ENCODE results near the gene NACA.
A peak's percentile ranks its signal among the peaks of the same experiment; 100 is the strongest.
"Not testable (repeated sequence)": the region's sequence is repeated elsewhere in the genome, so short reads cannot be mapped to it uniquely, and the experiment has no call there.

NACA gene

GRCh38 chr12:56751712-56752598 is 26.9 kb upstream of the NACA start, which contains the start of gene PRIM1:
TSS of gene PRIM1 (minus strand) at chr12:56752323. CDS start at chr12:56752298, 25 bp downstream.
- Mint-ChIP-seq H3K27me3 (ENCODE audit: low read depth) (no peaks in the 10 kb centered on the region), H3K27ac (peak within 1 kb of the TSS; percentile 99), H3K4me3 (peak within 1 kb of the TSS; percentile 98), H3K4me1 (ENCODE audit: low read depth) (peaks cover 33% of the 10 kb centered on the region), H3K9me3 (no peaks in the 10 kb centered on the region), H3K36me3 (ENCODE audit: low read depth) (peaks cover 32% of the 10 kb centered on the region)
- DNase-seq (ENCODE audit: low spot score) = peak; percentile 93

DNA sequence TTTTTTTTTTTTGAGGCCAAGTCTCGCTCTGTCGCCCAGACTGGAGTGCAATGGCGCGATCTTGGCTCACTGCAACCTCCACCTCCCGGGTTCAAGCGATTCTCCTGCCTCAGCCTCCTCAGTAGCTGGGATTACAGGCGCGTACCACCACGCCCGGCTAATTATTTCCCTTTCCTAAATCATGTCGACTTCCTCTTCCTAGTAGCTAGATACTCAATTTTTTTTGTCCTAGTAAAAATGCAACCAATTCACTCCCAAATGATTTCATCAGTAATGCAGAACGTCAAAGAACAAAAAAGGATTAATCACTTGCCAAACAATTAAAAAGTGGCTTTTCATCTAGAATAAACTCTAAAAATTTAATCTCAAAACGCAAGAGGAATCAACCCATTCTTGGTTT is 25.5 kb upstream of the NACA start:
- Mint-ChIP-seq H3K36me3 (ENCODE audit: low read depth) (peaks cover 41% of the 10 kb centered on the region), H3K27ac (peak overlapping the region; percentile 99), H3K4me1 (ENCODE audit: low read depth) (peaks cover 33% of the 10 kb centered on the region), H3K4me3 (peak overlapping the region; percentile 98)
- H3K27me3 Mint-ChIP-seq (ENCODE audit: low read depth); H3K9me3 Mint-ChIP-seq; DNase-seq (ENCODE audit: low spot score): not testable (repeated sequence)

- H3K4me3 Mint-ChIP-seq = peak overlapping the region; percentile 80
- H3K9me3 Mint-ChIP-seq = no peaks in the 10 kb centered on the region
- H3K27ac Mint-ChIP-seq = peak overlapping the region; percentile 84
- no peak for DNase-seq (ENCODE audit: low spot score)
- peaks cover 44% of the 10 kb centered on the region for H3K36me3 Mint-ChIP-seq (ENCODE audit: low read depth)
- H3K4me1 Mint-ChIP-seq (ENCODE audit: low read depth) = peaks cover 33% of the 10 kb centered on the region
- H3K27me3 Mint-ChIP-seq (ENCODE audit: low read depth) = no peaks in the 10 kb centered on the region
Observed at GRCh38 chr12:56749853-56750252, 24.8 kb upstream of the NACA start.

DNA sequence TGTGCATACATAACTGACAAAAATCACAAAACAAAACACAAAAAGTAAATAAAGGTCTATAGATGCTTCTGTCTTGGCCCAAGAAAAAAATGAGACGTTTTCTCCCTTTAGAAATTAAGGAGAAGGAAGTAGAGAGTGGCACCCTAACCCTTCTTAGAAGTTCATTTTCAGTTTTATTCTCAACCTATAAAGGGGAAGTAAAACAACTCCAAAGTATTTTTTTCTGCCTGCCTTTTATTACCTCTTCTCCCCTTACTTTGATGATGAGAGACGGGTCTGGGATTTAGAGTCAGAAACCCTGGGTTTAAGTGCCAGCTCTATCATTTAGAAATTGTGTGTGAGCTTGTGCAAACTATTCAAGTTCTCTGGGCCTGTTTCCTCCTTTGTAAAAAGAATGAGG is 24.3 kb upstream of the NACA start:
- Mint-ChIP-seq H3K4me1 (ENCODE audit: low read depth) (peaks cover 33% of the 10 kb centered on the region), H3K4me3 (peak overlapping the region; percentile 80), H3K27me3 (ENCODE audit: low read depth) (no peaks in the 10 kb centered on the region), H3K9me3 (no peaks in the 10 kb centered on the region), H3K27ac (peak overlapping the region; percentile 84), H3K36me3 (ENCODE audit: low read depth) (peaks cover 44% of the 10 kb centered on the region)
- no peak for DNase-seq (ENCODE audit: low spot score)

- Mint-ChIP-seq H3K4me3 (no peak overlapping the region), H3K9me3 (no peaks in the 10 kb centered on the region), H3K4me1 (ENCODE audit: low read depth) (peaks cover 13% of the 10 kb centered on the region), H3K36me3 (ENCODE audit: low read depth) (peaks cover 52% of the 10 kb centered on the region), H3K27ac (no peak overlapping the region), H3K27me3 (ENCODE audit: low read depth) (no peaks in the 10 kb centered on the region)
- no peak for DNase-seq (ENCODE audit: low spot score)
Observed at GRCh38 chr12:56728139-56728861, 3.2 kb upstream of the NACA start.

DNA sequence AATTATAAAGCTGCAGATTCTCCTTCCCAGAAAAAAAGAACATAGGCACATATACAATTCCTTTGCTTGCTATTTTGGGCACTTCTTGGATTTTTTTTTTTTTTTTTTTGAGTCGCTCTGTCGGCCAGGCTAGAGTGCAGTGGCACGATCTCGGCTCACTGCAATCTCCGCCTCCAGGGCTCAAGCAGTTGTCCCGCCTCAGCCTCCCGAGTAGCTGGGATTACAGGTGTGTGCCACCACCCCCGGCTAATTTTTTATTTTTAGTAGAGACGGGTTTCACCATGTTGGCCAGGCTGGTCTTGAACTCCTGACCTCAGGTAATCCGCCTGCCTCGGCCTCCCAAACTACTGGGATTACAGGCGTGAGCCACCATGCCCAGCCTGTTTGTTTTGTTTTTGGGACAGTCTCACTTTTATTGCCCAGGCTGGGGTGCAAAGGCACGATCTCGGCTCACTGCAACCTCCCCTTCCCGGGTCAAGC is 1.1 kb upstream of the NACA start:
- H3K4me3 Mint-ChIP-seq = peak overlapping the region; percentile 95
- not testable (repeated sequence) for H3K27me3 Mint-ChIP-seq (ENCODE audit: low read depth); DNase-seq (ENCODE audit: low spot score); H3K9me3 Mint-ChIP-seq
- H3K4me1 Mint-ChIP-seq (ENCODE audit: low read depth) = peaks cover 31% of the 10 kb centered on the region
- peaks cover 62% of the 10 kb centered on the region for H3K36me3 Mint-ChIP-seq (ENCODE audit: low read depth)
- peak overlapping the region; percentile 96 for H3K27ac Mint-ChIP-seq

DNA sequence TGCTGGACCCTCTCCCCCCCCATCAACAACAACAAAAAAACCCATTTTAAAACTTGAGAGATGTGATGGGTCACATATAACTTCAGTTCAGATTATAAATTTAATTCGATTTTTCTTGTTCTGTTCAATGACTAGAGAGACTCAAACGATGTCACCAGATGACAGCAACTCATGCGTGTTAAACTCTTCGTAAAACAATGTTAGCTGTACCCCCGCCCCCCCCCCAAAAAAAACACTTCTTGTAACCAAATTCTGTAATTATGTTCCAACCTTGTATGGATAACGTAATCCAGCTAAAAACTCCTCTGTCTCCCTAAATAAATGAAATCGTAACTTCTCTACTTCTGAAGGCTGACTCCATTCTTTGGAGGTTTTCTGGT is 614 bp upstream of the NACA start:
- Mint-ChIP-seq H3K4me1 (ENCODE audit: low read depth) (peaks cover 37% of the 10 kb centered on the region), H3K9me3 (no peaks in the 10 kb centered on the region), H3K36me3 (ENCODE audit: low read depth) (peaks cover 63% of the 10 kb centered on the region), H3K27me3 (ENCODE audit: low read depth) (no peaks in the 10 kb centered on the region), H3K27ac (peak overlapping the region; percentile 96), H3K4me3 (peak overlapping the region; percentile 95)
- DNase-seq (ENCODE audit: low spot score) = no peak

DNA sequence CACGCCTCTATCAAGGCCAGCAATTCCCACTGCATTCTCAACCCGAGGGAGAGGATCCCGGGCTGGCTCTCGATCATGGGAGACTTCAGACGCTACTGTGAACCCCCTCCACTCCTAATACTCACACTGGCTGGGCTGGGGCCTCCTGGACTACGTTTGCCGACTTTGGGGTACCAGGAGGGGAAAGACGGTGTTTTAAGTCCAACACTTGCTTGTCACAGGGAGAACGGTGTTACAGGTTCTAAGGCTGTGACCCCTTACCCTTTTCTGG is 463 bp downstream of the NACA start:
- Mint-ChIP-seq H3K9me3 (no peaks in the 10 kb centered on the region), H3K27me3 (ENCODE audit: low read depth) (no peaks in the 10 kb centered on the region), H3K4me1 (ENCODE audit: low read depth) (peaks cover 45% of the 10 kb centered on the region), H3K36me3 (ENCODE audit: low read depth) (peaks cover 70% of the 10 kb centered on the region), H3K27ac (peak overlapping the region; percentile 96), H3K4me3 (peak overlapping the region; percentile 95)
- DNase-seq (ENCODE audit: low spot score) = no peak

DNA sequence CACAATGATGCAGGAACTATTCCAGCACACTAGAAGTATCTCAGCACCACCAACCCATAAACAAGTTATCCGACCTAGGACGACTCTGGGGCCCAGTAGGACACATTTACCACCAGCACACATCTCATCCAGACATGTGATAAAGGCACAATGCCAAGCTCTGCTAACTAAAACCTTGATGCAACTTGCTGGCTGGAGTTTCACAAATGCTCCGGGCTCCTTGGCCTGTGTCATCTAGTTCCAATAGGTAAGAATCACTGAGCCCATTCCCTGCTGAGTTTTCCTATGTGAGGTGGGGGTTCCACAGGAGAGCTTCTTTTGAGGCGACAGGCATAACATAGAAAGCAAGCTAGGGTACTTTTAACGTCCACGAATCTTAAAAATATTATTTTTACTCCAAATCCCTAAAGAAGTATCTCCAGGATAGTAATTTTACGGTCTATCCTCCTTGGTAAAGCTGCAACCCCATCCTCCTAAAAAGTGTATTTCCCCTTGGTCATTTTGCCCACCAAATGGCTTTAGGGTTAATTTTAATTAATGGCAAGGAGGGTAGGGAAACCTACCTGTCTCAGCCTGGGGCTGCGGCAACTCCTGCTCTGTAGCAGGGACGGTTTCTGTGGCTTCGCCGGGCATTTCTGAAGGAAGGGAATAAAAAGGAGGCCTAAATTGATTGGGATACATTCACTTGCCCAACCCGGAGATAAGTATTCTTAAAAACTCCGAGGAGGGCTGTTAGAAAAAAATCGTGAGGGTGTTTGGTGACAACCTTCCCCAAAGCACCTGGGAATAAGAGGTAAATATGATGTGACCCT is 1.0 kb downstream of the NACA start:
- H3K36me3 Mint-ChIP-seq (ENCODE audit: low read depth) = peaks cover 71% of the 10 kb centered on the region
- H3K9me3 Mint-ChIP-seq = no peaks in the 10 kb centered on the region
- H3K4me1 Mint-ChIP-seq (ENCODE audit: low read depth) = peaks cover 51% of the 10 kb centered on the region
- H3K4me3 Mint-ChIP-seq = peak overlapping the region; percentile 95
- H3K27ac Mint-ChIP-seq = peak overlapping the region; percentile 96
- H3K27me3 Mint-ChIP-seq (ENCODE audit: low read depth) = no peaks in the 10 kb centered on the region
- no peak for DNase-seq (ENCODE audit: low spot score)

DNA sequence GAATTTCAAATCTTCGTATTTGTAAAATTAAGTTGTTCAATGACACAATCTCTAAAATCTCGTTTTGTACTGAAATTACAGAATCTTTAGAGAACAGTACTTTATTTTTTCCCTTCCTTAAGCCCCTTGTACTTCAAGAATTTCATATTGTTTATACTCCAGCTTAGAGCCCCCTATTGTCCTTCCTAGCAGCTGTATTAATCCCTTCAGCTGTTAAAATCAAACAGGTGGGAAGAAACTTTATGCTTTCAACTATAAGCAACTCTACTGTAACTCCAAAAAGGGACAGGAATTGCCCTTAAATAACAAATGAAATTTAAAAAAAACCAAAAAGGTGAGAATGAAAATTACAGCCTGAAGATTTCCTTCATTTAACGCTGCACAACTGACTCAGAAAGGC is 1.7 kb downstream of the NACA start:
- H3K27me3 Mint-ChIP-seq (ENCODE audit: low read depth) = no peaks in the 10 kb centered on the region
- no peak for DNase-seq (ENCODE audit: low spot score)
- no peak overlapping the region for H3K27ac Mint-ChIP-seq
- H3K4me1 Mint-ChIP-seq (ENCODE audit: low read depth) = peaks cover 56% of the 10 kb centered on the region
- peaks cover 75% of the 10 kb centered on the region for H3K36me3 Mint-ChIP-seq (ENCODE audit: low read depth)
- H3K9me3 Mint-ChIP-seq = no peaks in the 10 kb centered on the region
- H3K4me3 Mint-ChIP-seq = peak overlapping the region; percentile 95

DNA sequence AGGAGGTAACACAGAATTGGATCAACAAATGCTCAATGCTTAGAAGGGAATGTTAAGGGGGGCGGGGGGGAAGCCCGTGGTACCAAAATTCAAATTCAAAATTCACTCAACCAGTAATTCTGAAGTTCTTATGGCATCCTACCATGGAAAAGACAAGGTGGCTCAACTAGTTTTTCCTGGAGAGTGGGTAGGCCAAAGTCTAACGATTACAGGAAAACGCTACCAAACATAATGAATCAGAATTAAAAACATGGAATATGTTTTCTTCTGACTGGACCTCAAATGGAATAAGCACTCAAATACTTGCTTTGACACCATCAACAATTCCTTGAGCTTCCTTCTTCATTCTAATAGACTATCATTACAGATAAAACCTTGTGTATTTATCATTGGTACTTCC is 2.3 kb downstream of the NACA start:
- Mint-ChIP-seq H3K27ac (no peak overlapping the region), H3K9me3 (no peaks in the 10 kb centered on the region), H3K27me3 (ENCODE audit: low read depth) (no peaks in the 10 kb centered on the region), H3K36me3 (ENCODE audit: low read depth) (peaks cover 75% of the 10 kb centered on the region), H3K4me3 (peak overlapping the region; percentile 95), H3K4me1 (ENCODE audit: low read depth) (peaks cover 56% of the 10 kb centered on the region)
- DNase-seq (ENCODE audit: low spot score) = no peak

- no peak for DNase-seq (ENCODE audit: low spot score)
- peak overlapping the region; percentile 95 for H3K4me3 Mint-ChIP-seq
- peaks cover 61% of the 10 kb centered on the region for H3K4me1 Mint-ChIP-seq (ENCODE audit: low read depth)
- H3K27ac Mint-ChIP-seq = peak overlapping the region; percentile 6
- H3K36me3 Mint-ChIP-seq (ENCODE audit: low read depth) = peaks cover 71% of the 10 kb centered on the region
- H3K9me3 Mint-ChIP-seq = no peaks in the 10 kb centered on the region
- H3K27me3 Mint-ChIP-seq (ENCODE audit: low read depth) = no peaks in the 10 kb centered on the region
Observed at GRCh38 chr12:56721721-56722120, 3.4 kb downstream of the NACA start.

DNA sequence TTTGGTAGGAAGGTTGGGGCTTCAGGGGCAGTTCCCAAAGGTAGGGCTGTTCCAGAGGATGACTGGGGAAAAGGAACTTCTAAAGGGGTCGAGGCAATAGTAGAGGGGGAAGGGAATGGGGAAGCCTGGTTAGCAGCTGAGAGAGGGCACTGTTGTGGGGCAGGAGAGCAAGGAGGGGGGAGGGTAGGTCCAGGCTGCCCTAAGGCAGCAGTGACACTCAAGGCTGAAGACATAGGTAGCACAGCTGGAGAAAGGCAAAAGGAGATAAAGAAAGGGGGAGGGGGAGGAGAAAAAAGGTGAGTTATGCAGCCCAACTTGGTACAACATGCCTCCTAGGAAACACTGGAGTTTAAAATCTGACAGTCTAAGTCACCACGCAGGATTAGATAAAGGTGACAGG is 3.9 kb downstream of the NACA start:
- no peak for DNase-seq (ENCODE audit: low spot score)
- Mint-ChIP-seq H3K9me3 (no peaks in the 10 kb centered on the region), H3K4me1 (ENCODE audit: low read depth) (peaks cover 65% of the 10 kb centered on the region), H3K4me3 (peak overlapping the region; percentile 95), H3K36me3 (ENCODE audit: low read depth) (peaks cover 74% of the 10 kb centered on the region), H3K27ac (peak overlapping the region; percentile 80), H3K27me3 (ENCODE audit: low read depth) (no peaks in the 10 kb centered on the region)

- Mint-ChIP-seq H3K27ac (peak overlapping the region; percentile 80), H3K4me1 (ENCODE audit: low read depth) (peaks cover 63% of the 10 kb centered on the region), H3K4me3 (peak overlapping the region; percentile 95), H3K36me3 (ENCODE audit: low read depth) (peaks cover 77% of the 10 kb centered on the region), H3K9me3 (no peaks in the 10 kb centered on the region), H3K27me3 (ENCODE audit: low read depth) (no peaks in the 10 kb centered on the region)
- no peak for DNase-seq (ENCODE audit: low spot score)
Observed at GRCh38 chr12:56720731-56721151, 4.4 kb downstream of the NACA start.
